ENCODE data around the gene LRMDA. TPM values are rescaled to one million over a fixed set of nuclear protein-coding genes. Genes with fewer than 3 reads are reported as not detected.
A peak's percentile ranks its signal among the peaks of the same experiment; 100 is the strongest.

Gene LRMDA
- total and polyA plus RNA-seq, 2 of the 13 experiments (the other 11 are each of a cell fraction or from before 2014, with no cell fraction given), result 13.4 to 22.0 TPM

DNA sequence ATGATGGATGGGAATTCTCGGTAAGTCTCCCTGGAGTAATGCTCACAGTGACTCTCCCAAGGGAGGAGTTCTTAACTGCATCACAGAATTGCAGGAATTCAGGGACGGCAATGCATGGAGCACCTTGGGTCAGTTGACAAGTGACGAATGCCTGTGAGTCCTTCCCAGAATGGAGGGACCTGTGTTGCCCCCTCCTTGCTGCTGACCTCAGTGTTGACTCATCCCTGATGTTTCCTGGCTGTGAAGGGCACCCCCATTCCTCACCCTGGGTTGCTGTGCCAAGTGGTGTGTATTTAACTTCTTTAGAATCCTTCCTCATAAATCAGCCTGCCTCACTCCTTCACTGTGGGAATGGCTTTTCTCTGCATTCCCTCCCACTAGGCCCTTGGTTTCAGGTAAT lies 98.9 kb downstream of the LRMDA start:
- Histone ChIP-seq H3K4me2 (ENCODE audit: low read depth, low read length) (no peak overlapping the region), H3K9ac (ENCODE audit: insufficient read depth, low read depth, low read length) (no peak overlapping the region), H2AFZ (ENCODE audit: low read length) (no peak overlapping the region), H3K9me3 (ENCODE audit: low read length) (no peaks in the 10 kb centered on the region), H3K79me2 (ENCODE audit: insufficient read depth, low read length) (no peaks in the 10 kb centered on the region), H4K20me1 (ENCODE audit: insufficient read depth, low read length) (no peaks in the 10 kb centered on the region), H3K4me3 (replicated peaks in 1 of 3; ENCODE audit: insufficient read depth in 1 of 3, low read depth in 2 of 3, low read length in 3 of 3) (no peak overlapping the region), H3K27me3 (ENCODE audit: control insufficient read depth in 1 of 2, insufficient read depth in 2 of 2, low read length in 2 of 2) (no peaks in the 10 kb centered on the region), H3K4me1 (ENCODE audit: insufficient read depth, low read length) (peaks cover 26% of the 10 kb centered on the region), H3K36me3 (replicated peaks in 1 of 2; ENCODE audit: control insufficient read depth in 1 of 2, insufficient read depth in 2 of 2, low read length in 2 of 2) (no peaks in the 10 kb centered on the region; a peak in 1 of 5 replicates), H3K27ac (ENCODE audit: extremely low read length, insufficient read depth, low read length) (no peak overlapping the region)
- FAIRE-seq, result no peak
- WGBS (ENCODE audit: low lambda C conversion rate), result 100% methylated on average over 3 of the region's 3 CpGs
- ChIA-PET CTCF (ENCODE audit: low intra/inter-chr PET ratio, low total read pairs) (no interaction called here), POLR2A (no interaction called here)
- no peak for DNase-seq (ENCODE audit: low spot score)
- intact Hi-C loops (cut with micrococcal nuclease; ENCODE audit: unreplicated experiment), result no loop called here
- no peak for ATAC-seq
- TF ChIP-seq, protein P1, sequence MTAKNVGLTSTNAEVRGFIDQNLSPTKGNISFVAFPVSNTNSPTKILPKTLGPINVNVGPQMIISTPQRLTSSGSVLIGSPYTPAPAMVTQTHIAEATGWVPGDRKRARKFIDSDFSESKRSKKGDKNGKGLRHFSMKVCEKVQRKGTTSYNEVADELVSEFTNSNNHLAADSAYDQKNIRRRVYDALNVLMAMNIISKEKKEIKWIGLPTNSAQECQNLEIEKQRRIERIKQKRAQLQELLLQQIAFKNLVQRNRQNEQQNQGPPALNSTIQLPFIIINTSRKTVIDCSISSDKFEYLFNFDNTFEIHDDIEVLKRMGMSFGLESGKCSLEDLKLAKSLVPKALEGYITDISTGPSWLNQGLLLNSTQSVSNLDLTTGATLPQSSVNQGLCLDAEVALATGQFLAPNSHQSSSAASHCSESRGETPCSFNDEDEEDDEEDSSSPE (CRISPR knock-in tag; IDR thresholded peaks at IDR 0.05), result no peak
- in situ Hi-C loops (cut with HindIII; ENCODE audit: extremely low pct_ligation_motif_present, low pct_unique_long_range_greater_than_20kb), result no loop called here
- BruUV-seq (replicated peaks), result no TSS peak

DNA sequence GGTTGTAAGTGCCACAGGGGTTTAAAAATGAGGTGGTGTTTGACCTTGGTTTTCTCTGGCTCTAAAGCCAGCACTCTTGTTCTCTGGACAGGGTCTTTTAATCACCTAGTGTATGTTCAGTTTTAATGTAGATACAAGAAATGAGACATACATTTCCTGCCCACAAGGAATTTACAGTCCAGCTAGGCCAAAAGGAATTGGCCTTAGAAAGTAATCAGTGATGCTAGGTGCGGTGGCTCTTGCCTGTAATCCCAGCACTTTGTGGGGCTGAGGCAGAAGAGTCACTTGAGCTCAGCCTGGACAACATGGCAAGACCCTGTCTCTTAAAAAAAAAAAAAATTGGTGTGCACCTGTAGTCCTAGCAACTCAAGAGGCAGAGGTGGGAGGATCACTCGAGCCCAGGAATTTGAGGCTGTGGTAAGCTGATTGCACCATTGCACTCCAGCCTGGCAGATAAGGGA lies 100.2 kb downstream of the LRMDA start:
- Histone ChIP-seq H3K79me2 (ENCODE audit: insufficient read depth, low read length) (no peaks in the 10 kb centered on the region), H3K27ac (ENCODE audit: extremely low read length, insufficient read depth, low read length) (no peak overlapping the region), H3K4me3 (replicated peaks in 1 of 3; ENCODE audit: insufficient read depth in 1 of 3, low read depth in 2 of 3, low read length in 3 of 3) (no peak overlapping the region), H3K4me2 (ENCODE audit: low read depth, low read length) (no peak overlapping the region), H3K9me3 (ENCODE audit: low read length) (no peaks in the 10 kb centered on the region), H3K27me3 (ENCODE audit: control insufficient read depth in 1 of 2, insufficient read depth in 2 of 2, low read length in 2 of 2) (no peaks in the 10 kb centered on the region), H3K36me3 (replicated peaks in 1 of 2; ENCODE audit: control insufficient read depth in 1 of 2, insufficient read depth in 2 of 2, low read length in 2 of 2) (peaks cover 0 to 4% of the 10 kb centered on the region in 2 experiments; a peak in 2 of 5 replicates), H3K9ac (ENCODE audit: insufficient read depth, low read depth, low read length) (no peak overlapping the region), H2AFZ (ENCODE audit: low read length) (no peak overlapping the region), H4K20me1 (ENCODE audit: insufficient read depth, low read length) (no peaks in the 10 kb centered on the region), H3K4me1 (ENCODE audit: insufficient read depth, low read length) (peaks cover 26% of the 10 kb centered on the region)
- in situ Hi-C loops (cut with HindIII; ENCODE audit: extremely low pct_ligation_motif_present, low pct_unique_long_range_greater_than_20kb), result no loop called here
- intact Hi-C loops (cut with micrococcal nuclease; ENCODE audit: unreplicated experiment), result no loop called here
- no peak for TF ChIP-seq ZNF17 (CRISPR knock-in tag; IDR thresholded peaks at IDR 0.05)
- TF ChIP-seq, protein P2, sequence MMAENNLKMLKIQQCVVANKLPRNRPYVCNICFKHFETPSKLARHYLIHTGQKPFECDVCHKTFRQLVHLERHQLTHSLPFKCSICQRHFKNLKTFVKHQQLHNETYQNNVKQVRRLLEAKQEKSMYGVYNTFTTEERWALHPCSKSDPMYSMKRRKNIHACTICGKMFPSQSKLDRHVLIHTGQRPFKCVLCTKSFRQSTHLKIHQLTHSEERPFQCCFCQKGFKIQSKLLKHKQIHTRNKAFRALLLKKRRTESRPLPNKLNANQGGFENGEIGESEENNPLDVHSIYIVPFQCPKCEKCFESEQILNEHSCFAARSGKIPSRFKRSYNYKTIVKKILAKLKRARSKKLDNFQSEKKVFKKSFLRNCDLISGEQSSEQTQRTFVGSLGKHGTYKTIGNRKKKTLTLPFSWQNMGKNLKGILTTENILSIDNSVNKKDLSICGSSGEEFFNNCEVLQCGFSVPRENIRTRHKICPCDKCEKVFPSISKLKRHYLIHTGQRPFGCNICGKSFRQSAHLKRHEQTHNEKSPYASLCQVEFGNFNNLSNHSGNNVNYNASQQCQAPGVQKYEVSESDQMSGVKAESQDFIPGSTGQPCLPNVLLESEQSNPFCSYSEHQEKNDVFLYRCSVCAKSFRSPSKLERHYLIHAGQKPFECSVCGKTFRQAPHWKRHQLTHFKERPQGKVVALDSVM (CRISPR knock-in tag; IDR thresholded peaks at IDR 0.05), result peak; percentile 29; the same call in 1 of the 2 replicates
- DNase-seq (ENCODE audit: low spot score) (no peak), ATAC-seq (no peak), FAIRE-seq (no peak)
- no TSS peak for BruUV-seq (replicated peaks)
- ChIA-PET CTCF (ENCODE audit: low intra/inter-chr PET ratio, low total read pairs) (no interaction called here), POLR2A (interaction anchor here (0.7 to 1.0 kb wide), 2 partner anchors 10 to 123 kb away, joined by 3 to 5 read pairs; no protein-coding TSS in a partner anchor)
- 92% methylated on average over 2 of the region's 2 CpGs for WGBS (ENCODE audit: low lambda C conversion rate)

Data from HepG2 (cell line).